Keratinocyte (primary cell): ENCODE measurements around the gene B9D2.

Experiments
- EZH2 ChIP-seq: IDR thresholded peaks from one replicate; pipeline ENCODE4 v1.6.1; 2012; ENCODE audit warnings: inconsistent platforms, mild to moderate bottlenecking, low read length, moderate library complexity
- TF ChIP-seq, protein P1 (sequence below), 3 experiments: IDR thresholded peaks in 1 of 3; conservative IDR thresholded peaks in 1 of 3; optimal IDR thresholded peaks in 1 of 3; 2 replicates in 2 of 3; 3 replicates in 1 of 3; pipeline versions ENCODE3 to v1.5.1; 2011; ENCODE audit warnings: low read length in 3 of 3, mild to moderate bottlenecking in 3 of 3, moderate library complexity in 2 of 3, control low read depth in 1 of 3, inconsistent platforms in 1 of 3; ENCODE audit not compliant: insufficient read depth in 2 of 3; ENCODE audit errors: extremely low read depth in 1 of 3

DNA sequence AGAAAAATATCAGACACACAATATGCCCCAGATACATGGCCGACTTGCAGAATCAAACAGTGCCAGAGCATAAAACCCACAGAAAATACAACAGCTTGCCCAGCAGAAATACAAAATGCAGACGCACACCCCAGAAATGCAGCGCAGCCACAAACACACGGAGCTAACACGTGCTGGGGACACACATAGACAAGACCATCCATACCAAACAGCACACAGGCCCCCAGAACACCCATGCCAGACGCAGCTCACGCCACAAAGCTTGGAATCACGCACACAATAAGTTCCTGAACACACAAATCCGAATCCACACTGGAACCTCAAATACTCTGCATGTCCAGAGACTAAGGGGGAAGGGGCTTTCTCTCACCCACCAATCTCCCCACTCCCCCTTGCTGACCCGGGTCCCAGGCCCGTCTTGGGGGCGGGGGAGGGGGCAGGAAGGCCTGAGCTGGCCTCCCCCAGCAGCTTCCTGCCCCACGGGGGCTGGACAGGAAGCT lies 36.8 kb downstream of the B9D2 start:
- TF ChIP-seq EZH2: no peak
- TF ChIP-seq, protein P1, sequence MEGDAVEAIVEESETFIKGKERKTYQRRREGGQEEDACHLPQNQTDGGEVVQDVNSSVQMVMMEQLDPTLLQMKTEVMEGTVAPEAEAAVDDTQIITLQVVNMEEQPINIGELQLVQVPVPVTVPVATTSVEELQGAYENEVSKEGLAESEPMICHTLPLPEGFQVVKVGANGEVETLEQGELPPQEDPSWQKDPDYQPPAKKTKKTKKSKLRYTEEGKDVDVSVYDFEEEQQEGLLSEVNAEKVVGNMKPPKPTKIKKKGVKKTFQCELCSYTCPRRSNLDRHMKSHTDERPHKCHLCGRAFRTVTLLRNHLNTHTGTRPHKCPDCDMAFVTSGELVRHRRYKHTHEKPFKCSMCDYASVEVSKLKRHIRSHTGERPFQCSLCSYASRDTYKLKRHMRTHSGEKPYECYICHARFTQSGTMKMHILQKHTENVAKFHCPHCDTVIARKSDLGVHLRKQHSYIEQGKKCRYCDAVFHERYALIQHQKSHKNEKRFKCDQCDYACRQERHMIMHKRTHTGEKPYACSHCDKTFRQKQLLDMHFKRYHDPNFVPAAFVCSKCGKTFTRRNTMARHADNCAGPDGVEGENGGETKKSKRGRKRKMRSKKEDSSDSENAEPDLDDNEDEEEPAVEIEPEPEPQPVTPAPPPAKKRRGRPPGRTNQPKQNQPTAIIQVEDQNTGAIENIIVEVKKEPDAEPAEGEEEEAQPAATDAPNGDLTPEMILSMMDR (optimal IDR thresholded peaks at IDR 0.05 in 1 of 3, IDR thresholded peaks at IDR 0.05 in 1 of 3, conservative IDR thresholded peaks at IDR 0.05 in 1 of 3; ENCODE audit: extremely low read depth in 1 of 3, insufficient read depth in 2 of 3, low read length in 3 of 3): no peak
